HepG2 (cell line): ENCODE results near the gene ITPK1. TPM values are rescaled to one million over a fixed set of nuclear protein-coding genes. Genes with fewer than 3 reads are reported as not detected.

Experiments
- ATAC-seq: fragments of 200-7000 bp; cut with Tn5 transposase; 3 replicates; pipeline ENCODE4 v1.9.1; 2020; ENCODE audit warnings: mild to moderate bottlenecking, moderate library complexity
- BruUV-seq: library from RNA; stranded (reverse); fragments of 400-500 nt; replicated peaks from 2 replicates; lab custom pipeline; 2021; lab: Mats Ljungman, UMichigan
- CTCF ChIA-PET: fragments of 300-600 bp; formaldehyde crosslinking; extraction: SDS; loops from one replicate; lab custom pipeline; 2021; ENCODE audit warnings: low total read pairs, inconsistent platforms, low intra/inter-chr PET ratio; lab: Yijun Ruan, JAX
- POLR2A ChIA-PET: fragments of 350-600 bp; sonication (Branson Sonifier 250); formaldehyde crosslinking; loops from one replicate; lab custom pipeline; 2020; ENCODE audit warnings: antibody characterized with exemption, inconsistent platforms; lab: Yijun Ruan, JAX
- DNase-seq: peaks from one replicate; pipeline ENCODE4 v3.0.0-alpha.2; 2015; ENCODE audit warnings: low spot score
- FAIRE-seq: peaks from 3 replicates; lab custom pipeline; 2011; peaks lifted over from hg19 to GRCh38; lab: Jason Lieb, UNC
- H2AFZ ChIP-seq: one replicate; pipeline ENCODE4 v1.6.1; 2011; ENCODE audit warnings: low read length, inconsistent platforms
- H3K27ac ChIP-seq: fragments of 300-600 bp; 3 replicates; pipeline ENCODE4 v1.8.0; 2011; ENCODE audit warnings: mixed run types, mild to moderate bottlenecking, mixed read lengths, low read length, inconsistent platforms; ENCODE audit not compliant: insufficient read depth; ENCODE audit errors: extremely low read length
- H3K27me3 ChIP-seq, 2 experiments: fragments of 200-600 bp in 1 of 2; 2 replicates in 1 of 2; 3 replicates in 1 of 2; pipeline versions ENCODE4 v1.6.0 to v1.8.0; 2011; ENCODE audit warnings: low read length in 2 of 2, mild to moderate bottlenecking in 2 of 2, moderate library complexity in 2 of 2, inconsistent platforms in 1 of 2; ENCODE audit not compliant: insufficient read depth in 2 of 2, control insufficient read depth in 1 of 2
- H3K36me3 ChIP-seq, 2 experiments: fragments of 200-600 bp in 1 of 2; replicated peaks in 1 of 2; 2 replicates in 1 of 2; 3 replicates in 1 of 2; pipeline versions ENCODE4 v1.5.1 to v1.8.0; 2011; ENCODE audit warnings: low read length in 2 of 2, inconsistent platforms in 1 of 2; ENCODE audit not compliant: insufficient read depth in 2 of 2, control insufficient read depth in 1 of 2
- H3K4me1 ChIP-seq: 2 replicates; pipeline ENCODE4 v1.5.1; 2012; ENCODE audit warnings: low read length, inconsistent platforms; ENCODE audit not compliant: insufficient read depth
- H3K4me2 ChIP-seq: 2 replicates; pipeline ENCODE4 v1.6.0; 2011; ENCODE audit warnings: low read depth, low read length, inconsistent platforms
- H3K4me3 ChIP-seq, 3 experiments: fragments of 200-600 bp in 1 of 3; sonication (generic), shearing (Covaris generic) in 1 of 3; replicated peaks in 1 of 3; 2 replicates each; pipeline ENCODE4 v1.5.1; 2011 to 2016; ENCODE audit warnings: low read length in 3 of 3, inconsistent platforms in 2 of 3, low read depth in 2 of 3, mild to moderate bottlenecking in 2 of 3, control low read depth in 1 of 3, mixed read lengths in 1 of 3; ENCODE audit not compliant: insufficient read depth in 1 of 3
- H3K79me2 ChIP-seq: one replicate; pipeline ENCODE4 v1.6.1; 2011; ENCODE audit warnings: low read length, inconsistent platforms; ENCODE audit not compliant: insufficient read depth
- H3K9ac ChIP-seq: 2 replicates; pipeline ENCODE4 v1.6.0; 2011; ENCODE audit warnings: mild to moderate bottlenecking, low read depth, low read length, inconsistent platforms; ENCODE audit not compliant: insufficient read depth
- H3K9me3 ChIP-seq: 2 replicates; pipeline ENCODE4 v1.5.1; 2012; ENCODE audit warnings: mild to moderate bottlenecking, low read length
- H4K20me1 ChIP-seq: 2 replicates; pipeline ENCODE4 v1.6.0; 2011; ENCODE audit warnings: inconsistent platforms, mild to moderate bottlenecking, low read length, moderate library complexity; ENCODE audit not compliant: insufficient read depth
- AGO2 ChIP-seq: fragments of 200-400 bp; formaldehyde crosslinking; optimal IDR thresholded peaks from 2 replicates; pipeline ENCODE3; 2017; ENCODE audit warnings: mild to moderate bottlenecking, low read depth, low read length, moderate library complexity
- ARNT2 ChIP-seq: sonication (generic); formaldehyde crosslinking; IDR thresholded peaks from 2 replicates; pipeline ENCODE4 v1.8.0; 2022; ENCODE audit warnings: mild to moderate bottlenecking, low read depth, missing genetic modification reagents, moderate library complexity
- CCAR2 ChIP-seq: fragments of 200-400 bp; formaldehyde crosslinking; optimal IDR thresholded peaks from 2 replicates; pipeline ENCODE3; 2018; ENCODE audit warnings: low read depth, mild to moderate bottlenecking, low read length, moderate library complexity
- DMTF1 ChIP-seq: sonication (generic); formaldehyde crosslinking; IDR thresholded peaks from 2 replicates; pipeline ENCODE4 v1.4.0; 2020; ENCODE audit warnings: mild to moderate bottlenecking, missing genetic modification reagents
- E2F2 ChIP-seq: sonication (generic); formaldehyde crosslinking; IDR thresholded peaks from 2 replicates; pipeline ENCODE4 v1.4.0; 2020; ENCODE audit warnings: missing genetic modification reagents, borderline replicate concordance
- EZH2 ChIP-seq: conservative IDR thresholded peaks from 2 replicates; pipeline ENCODE4 v1.6.1; 2012; ENCODE audit warnings: mild to moderate bottlenecking, low read depth, low read length, moderate library complexity
- MXD4 ChIP-seq: IDR thresholded peaks from 2 replicates; pipeline ENCODE4 v1.6.1; 2016; ENCODE audit warnings: mild to moderate bottlenecking, missing biosample characterization, missing genetic modification reagents
- ONECUT2 ChIP-seq: sonication (generic); formaldehyde crosslinking; IDR thresholded peaks from 2 replicates; pipeline ENCODE4 v1.4.0; 2020; ENCODE audit warnings: missing genetic modification reagents
- POLR2G ChIP-seq: fragments of 200-400 bp; formaldehyde crosslinking; IDR thresholded peaks from 2 replicates; pipeline ENCODE4 v1.6.1; 2018; ENCODE audit warnings: mild to moderate bottlenecking, low read depth, low read length, moderate library complexity
- TAF15 ChIP-seq: fragments of 200-400 bp; formaldehyde crosslinking; IDR thresholded peaks from one replicate; pipeline ENCODE4 v1.6.1; 2018; ENCODE audit warnings: mild to moderate bottlenecking, low read depth, low read length; ENCODE audit not compliant: poor library complexity, severe bottlenecking
- TEAD2 ChIP-seq: sonication (generic); formaldehyde crosslinking; IDR thresholded peaks from 2 replicates; pipeline ENCODE4 v1.9.0; 2021; ENCODE audit warnings: missing genetic modification reagents
- ZNF281 ChIP-seq: sonication (generic); formaldehyde crosslinking; IDR thresholded peaks from 2 replicates; pipeline ENCODE4 v1.4.0; 2020; ENCODE audit warnings: missing genetic modification reagents, borderline replicate concordance
- ZNF292 ChIP-seq: sonication (generic); formaldehyde crosslinking; IDR thresholded peaks from 2 replicates; pipeline ENCODE4 v1.8.1; 2022; ENCODE audit warnings: mild to moderate bottlenecking, low read depth, missing genetic modification reagents, borderline replicate concordance
- ZNF577 ChIP-seq: sonication (generic); formaldehyde crosslinking; IDR thresholded peaks from 2 replicates; pipeline ENCODE4 v1.4.0; 2020; ENCODE audit warnings: mild to moderate bottlenecking, low read depth, missing genetic modification reagents, borderline replicate concordance
- ZNF674 ChIP-seq: sonication (generic); formaldehyde crosslinking; IDR thresholded peaks from 2 replicates; pipeline ENCODE4 v1.5.0; 2020; ENCODE audit warnings: low read depth, mild to moderate bottlenecking, missing genetic modification reagents
- ZNF678 ChIP-seq: sonication (generic); formaldehyde crosslinking; IDR thresholded peaks from 2 replicates; pipeline ENCODE4 v1.4.0; 2020; ENCODE audit warnings: mild to moderate bottlenecking, missing genetic modification reagents
- ZNF720 ChIP-seq: sonication (generic); formaldehyde crosslinking; IDR thresholded peaks from 2 replicates; pipeline ENCODE4 v1.4.0; 2020; ENCODE audit warnings: missing genetic modification reagents
- WGBS: methylation state at CpG from one replicate; pipeline ENCODE4 v1.1.6; 2017; ENCODE audit warnings: low lambda C conversion rate; 5-methylcytosine and 5-hydroxymethylcytosine counted together
- in situ Hi-C: cut with HindIII; loops from 2 replicates; pipeline ENCODE4 v1.10.0; 2017; ENCODE audit warnings: low pct_unique_long_range_greater_than_20kb; ENCODE audit not compliant: extremely low pct_ligation_motif_present
- intact Hi-C: fragments of 100-400 bp; cut with micrococcal nuclease; formaldehyde crosslinking; loops from one replicate; pipeline ENCODE4 v1.10.0; 2022; ENCODE audit not compliant: unreplicated experiment
- polyA plus RNA-seq, 8 experiments: library from polyadenylated mRNA; depleted of rRNA in 3 of 8; stranded (reverse) in 7 of 8; unstranded in 1 of 8; fragments of >200 nt; fragmentation: Illumina TruSeq in 4 of 8; extraction: Trizol in 4 of 8; gene quantifications; 2 replicates each; pipeline versions ENCODE4 v1.2.1 to v1.2.3, GENCODE V29; 2011 to 2016; ENCODE audit warnings: low read depth in 4 of 8, missing spikeins in 1 of 8, mixed read lengths in 1 of 8; ENCODE audit not compliant: insufficient read depth in 1 of 8
- total RNA-seq, 5 experiments: library from RNA; depleted of rRNA; stranded (reverse); fragments of >200 nt; fragmentation: Illumina TruSeq; extraction: Trizol; gene quantifications; 2 replicates each; pipeline ENCODE4 v1.2.3, GENCODE V29; 2016; ENCODE audit warnings: low read depth in 1 of 5

ITPK1 gene
- total and polyA plus RNA-seq, 2 of the 13 experiments (the other 11 are each of a cell fraction or from before 2014, with no cell fraction given), result 20.5 to 47.5 TPM

- no peak for TF ChIP-seq E2F2 (CRISPR knock-in tag)
Measured at GRCh38 chr14:93004699-93005082, 111.0 kb downstream of the ITPK1 start (continued).

GRCh38 chr14:93003945-93004698, 111.6 kb downstream of the ITPK1 start:
- WGBS, result 91% methylated on average over 12 of the region's 18 CpGs
- intact Hi-C loops (no loop called here), in situ Hi-C loops (no loop called here)
- no peaks in the 10 kb centered on the region for H3K9me3 ChIP-seq
- no peaks in the 10 kb centered on the region for H3K79me2 ChIP-seq
- peaks cover 22% of the 10 kb centered on the region for H3K4me1 ChIP-seq
- H3K9ac ChIP-seq, result no peak overlapping the region
- H3K27me3 ChIP-seq, result no peaks in the 10 kb centered on the region
- no peaks in the 10 kb centered on the region for H4K20me1 ChIP-seq
- peaks cover 0 to 1% of the 10 kb centered on the region in 2 experiments; a peak in 1 of 5 replicates for H3K36me3 ChIP-seq
- no peak for ATAC-seq
- POLR2A ChIA-PET, result no interaction called here
- no peak overlapping the region for H3K4me3 ChIP-seq
- DNase-seq, result no peak
- CTCF ChIA-PET, result no interaction called here
- no peak overlapping the region for H2AFZ ChIP-seq
- H3K4me2 ChIP-seq, result no peak overlapping the region
- no TSS peak for BruUV-seq
- H3K27ac ChIP-seq, result no peak overlapping the region
- FAIRE-seq, result no peak
- TF ChIP-seq ZNF292 (CRISPR knock-in tag) (no peak), MXD4 (CRISPR knock-in tag) (no peak), ONECUT2 (CRISPR knock-in tag) (no peak), TEAD2 (CRISPR knock-in tag) (no peak), ZNF674 (CRISPR knock-in tag) (no peak), DMTF1 (CRISPR knock-in tag) (no peak), ZNF577 (CRISPR knock-in tag) (no peak), CCAR2 (no peak), TAF15 (no peak), ZNF678 (CRISPR knock-in tag) (no peak), ARNT2 (CRISPR knock-in tag) (no peak), POLR2G (no peak), ZNF281 (CRISPR knock-in tag) (no peak), EZH2 (no peak), ZNF720 (no peak), AGO2 (no peak)
